ENCODE data around the gene EYA4. TPM values are rescaled to one million over a fixed set of nuclear protein-coding genes. Genes with fewer than 3 reads are reported as not detected.

EYA4 gene
- total RNA-seq, 1 donor from 2014 or later: 15.4 TPM

DNA sequence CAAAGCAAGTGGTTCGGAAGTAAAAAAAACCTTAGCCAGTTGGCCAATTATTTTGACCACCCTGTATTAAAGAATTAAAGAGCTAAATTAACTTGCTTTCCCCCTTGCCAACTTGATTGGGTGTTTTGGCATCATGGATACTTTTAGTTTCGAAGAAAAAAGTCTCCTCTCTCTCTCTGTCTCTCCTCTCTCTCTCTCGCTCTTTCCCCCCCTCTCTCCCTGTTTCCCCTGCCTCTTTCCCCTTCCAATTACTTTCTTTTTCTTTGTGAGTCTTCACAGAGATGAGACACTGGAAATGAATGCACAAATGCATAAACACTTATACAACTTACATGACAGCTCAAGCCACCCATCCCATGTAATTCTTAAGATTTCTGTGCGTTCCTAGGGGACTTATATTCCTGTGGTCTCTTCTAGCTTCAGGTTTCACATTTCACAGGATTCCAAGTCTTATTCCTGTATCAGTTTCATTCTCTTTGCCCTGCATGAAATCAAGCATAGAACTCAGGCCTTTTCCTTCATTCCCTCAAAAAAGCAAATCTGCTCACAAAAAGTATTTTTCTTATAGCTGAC, 32.9 kb upstream of the EYA4 start:
- H3K9me3 ChIP-seq (replicated peaks): peaks cover 8% of the 10 kb centered on the region
- TF ChIP-seq CTCF (IDR thresholded peaks at IDR 0.05; ENCODE audit: borderline replicate concordance): no peak
- H3K27ac ChIP-seq (replicated peaks): no peak overlapping the region
- H3K27me3 ChIP-seq (ENCODE audit: low read depth): no peaks in the 10 kb centered on the region
- H3K4me3 ChIP-seq: no peak overlapping the region
- intact Hi-C loops (cut with micrococcal nuclease): no loop called here
- H3K36me3 ChIP-seq: no peaks in the 10 kb centered on the region
- H3K4me1 ChIP-seq: peaks cover 10% of the 10 kb centered on the region
- no peak for DNase-seq

- no peaks in the 10 kb centered on the region for H3K4me1 ChIP-seq
- TF ChIP-seq CTCF (IDR thresholded peaks at IDR 0.05; ENCODE audit: borderline replicate concordance): no peak
- no peak overlapping the region for H3K27ac ChIP-seq (replicated peaks)
- H3K4me3 ChIP-seq: no peak overlapping the region
- intact Hi-C loops (cut with micrococcal nuclease): no loop called here
- peaks cover 7% of the 10 kb centered on the region for H3K9me3 ChIP-seq (replicated peaks)
- no peak for DNase-seq
- no peaks in the 10 kb centered on the region for H3K36me3 ChIP-seq
- no peaks in the 10 kb centered on the region for H3K27me3 ChIP-seq (ENCODE audit: low read depth)
These were observed 26.9 kb upstream of the EYA4 start for GRCh38 chr6:133214267-133214666.

GRCh38 chr6:133218852-133219251, 22.3 kb upstream of the EYA4 start:
- Histone ChIP-seq H3K9me3 (replicated peaks) (no peaks in the 10 kb centered on the region), H3K4me1 (no peaks in the 10 kb centered on the region), H3K27me3 (ENCODE audit: low read depth) (no peaks in the 10 kb centered on the region), H3K27ac (replicated peaks) (no peak overlapping the region), H3K36me3 (no peaks in the 10 kb centered on the region), H3K4me3 (no peak overlapping the region)
- intact Hi-C loops (cut with micrococcal nuclease): no loop called here
- no peak for TF ChIP-seq CTCF (IDR thresholded peaks at IDR 0.05; ENCODE audit: borderline replicate concordance)
- no peak for DNase-seq

GRCh38 chr6:133223452-133224029, 17.6 kb upstream of the EYA4 start:
- Histone ChIP-seq H3K9me3 (replicated peaks) (no peaks in the 10 kb centered on the region), H3K27ac (replicated peaks) (no peak overlapping the region), H3K27me3 (ENCODE audit: low read depth) (no peaks in the 10 kb centered on the region), H3K36me3 (no peaks in the 10 kb centered on the region), H3K4me1 (no peaks in the 10 kb centered on the region), H3K4me3 (no peak overlapping the region)
- TF ChIP-seq CTCF (IDR thresholded peaks at IDR 0.05; ENCODE audit: borderline replicate concordance): no peak
- intact Hi-C loops (cut with micrococcal nuclease): no loop called here
- DNase-seq: no peak

DNA sequence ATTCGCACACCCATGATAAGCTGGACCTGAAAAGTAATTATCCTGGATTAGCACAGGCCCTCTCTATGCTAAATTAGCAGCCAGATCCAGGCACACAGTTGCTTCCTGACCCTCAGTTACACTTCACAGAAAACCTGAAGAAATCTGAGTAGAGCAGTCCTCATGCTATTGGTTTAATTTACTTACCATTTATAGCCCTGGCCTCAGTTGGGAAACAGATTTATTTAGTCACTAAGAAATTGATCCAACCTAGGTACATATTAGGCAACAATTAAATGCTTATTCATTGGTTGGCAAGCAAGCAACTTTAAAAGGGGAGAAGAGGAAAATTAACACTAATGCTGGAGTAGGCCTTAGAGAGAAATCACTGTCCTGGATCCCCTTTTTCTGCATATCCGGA, 15.6 kb upstream of the EYA4 start:
- Histone ChIP-seq H3K36me3 (no peaks in the 10 kb centered on the region), H3K4me1 (no peaks in the 10 kb centered on the region), H3K9me3 (replicated peaks) (no peaks in the 10 kb centered on the region), H3K27me3 (ENCODE audit: low read depth) (no peaks in the 10 kb centered on the region), H3K4me3 (no peak overlapping the region), H3K27ac (replicated peaks) (no peak overlapping the region)
- no peak for TF ChIP-seq CTCF (IDR thresholded peaks at IDR 0.05; ENCODE audit: borderline replicate concordance)
- intact Hi-C loops (cut with micrococcal nuclease): no loop called here
- DNase-seq: no peak

Measured in left ventricle myocardium inferior (tissue), 1 donor.